ENCODE measurements around the gene OLA1. TPM values are rescaled to one million over a fixed set of nuclear protein-coding genes. Genes with fewer than 3 reads are reported as not detected.

Gene OLA1
- total RNA-seq, 1 experiment from 2014 or later, result 167 TPM

DNA sequence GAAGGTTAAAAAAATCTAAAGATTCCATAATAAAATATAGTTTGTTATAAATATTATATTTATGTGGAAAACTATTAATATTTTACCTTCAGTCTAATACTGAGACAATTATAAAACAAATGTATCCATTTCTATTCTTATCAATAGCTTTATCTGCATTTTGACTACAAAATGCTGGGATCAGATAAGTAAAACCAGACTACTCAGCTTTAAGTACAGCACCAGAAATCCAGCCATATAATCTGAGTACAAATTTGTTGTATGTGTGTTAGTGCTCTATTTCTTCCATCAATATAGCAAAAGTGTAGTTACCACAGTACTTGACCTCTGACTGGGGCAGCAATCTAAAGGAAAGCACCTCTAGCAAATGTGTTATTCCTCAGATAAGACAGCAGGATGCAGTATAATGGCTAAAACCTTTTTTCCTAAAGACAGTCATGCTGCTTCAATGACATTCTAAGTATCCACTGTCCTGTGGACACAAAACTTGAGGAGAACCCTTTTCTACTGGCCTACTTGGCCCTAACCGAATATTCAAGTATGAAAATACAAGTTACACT lies 68.1 kb downstream of the OLA1 start:
- no peak for DNase-seq (ENCODE audit: low read depth)

DNA sequence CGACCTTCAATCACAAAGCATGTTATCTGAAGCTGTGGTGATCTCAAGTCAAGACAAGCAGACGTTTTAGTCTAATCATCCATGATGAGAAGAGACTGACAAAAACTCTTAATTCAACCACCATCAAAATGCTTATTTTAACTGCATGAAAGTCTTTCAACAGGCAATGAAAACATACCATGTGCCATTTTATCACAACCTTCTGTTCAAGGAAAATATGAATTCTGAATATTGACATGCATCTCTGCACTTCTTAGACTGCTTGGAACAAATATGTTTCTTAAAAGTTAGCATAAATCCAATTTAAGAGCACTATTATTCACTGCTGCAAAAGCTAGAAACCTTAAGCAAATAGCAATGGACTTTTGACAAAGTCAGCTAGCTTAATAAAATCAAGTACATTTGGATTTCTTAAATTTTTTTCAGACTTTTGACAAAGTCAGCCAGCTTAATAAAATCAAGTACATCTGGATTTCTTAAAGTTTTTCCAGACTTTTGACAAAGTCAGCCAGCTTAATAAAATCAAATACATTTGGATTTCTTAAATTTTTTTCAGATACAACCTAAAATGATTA lies 70.9 kb downstream of the OLA1 start:
- no peak for DNase-seq (ENCODE audit: low read depth)

DNA sequence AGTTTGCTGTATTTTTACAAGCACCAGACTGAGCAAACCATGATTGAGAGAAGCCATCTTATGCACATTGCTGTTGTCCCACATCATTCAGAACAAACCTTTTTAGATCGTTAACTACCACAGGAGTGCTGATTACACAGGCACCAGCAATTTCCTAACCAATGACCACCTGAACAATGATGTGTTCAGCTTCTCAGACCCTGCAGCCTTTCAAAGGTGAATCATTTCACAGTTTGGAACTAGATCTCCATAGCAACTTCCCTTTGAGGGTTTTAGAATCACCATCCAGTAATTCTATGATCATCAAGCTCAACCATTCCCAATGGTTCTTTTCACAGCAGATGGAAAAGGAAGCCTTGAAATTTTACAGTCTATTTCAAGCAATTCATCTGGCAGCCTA lies 71.4 kb downstream of the OLA1 start:
- DNase-seq (ENCODE audit: low read depth), result peak; percentile 91

DNA sequence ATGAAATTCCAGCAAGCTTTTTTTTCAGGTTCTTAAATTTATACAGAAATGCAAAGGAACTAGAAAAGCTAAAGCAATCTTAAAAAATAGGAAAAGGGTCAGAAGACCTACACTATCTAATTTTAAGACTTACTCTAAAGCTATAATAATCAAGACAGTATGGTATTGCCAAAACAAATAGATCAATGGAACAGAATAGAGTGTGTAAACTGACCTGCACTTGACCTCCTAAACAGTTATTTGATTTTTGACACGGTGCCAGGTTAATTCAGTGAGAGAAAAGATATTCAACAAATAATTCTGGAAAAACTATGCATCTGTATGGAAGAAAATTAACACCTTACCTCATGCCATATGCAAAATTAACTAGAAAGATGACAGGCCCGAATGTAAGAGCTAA lies 73.6 kb downstream of the OLA1 start:
- DNase-seq (ENCODE audit: low read depth), result no peak

DNA sequence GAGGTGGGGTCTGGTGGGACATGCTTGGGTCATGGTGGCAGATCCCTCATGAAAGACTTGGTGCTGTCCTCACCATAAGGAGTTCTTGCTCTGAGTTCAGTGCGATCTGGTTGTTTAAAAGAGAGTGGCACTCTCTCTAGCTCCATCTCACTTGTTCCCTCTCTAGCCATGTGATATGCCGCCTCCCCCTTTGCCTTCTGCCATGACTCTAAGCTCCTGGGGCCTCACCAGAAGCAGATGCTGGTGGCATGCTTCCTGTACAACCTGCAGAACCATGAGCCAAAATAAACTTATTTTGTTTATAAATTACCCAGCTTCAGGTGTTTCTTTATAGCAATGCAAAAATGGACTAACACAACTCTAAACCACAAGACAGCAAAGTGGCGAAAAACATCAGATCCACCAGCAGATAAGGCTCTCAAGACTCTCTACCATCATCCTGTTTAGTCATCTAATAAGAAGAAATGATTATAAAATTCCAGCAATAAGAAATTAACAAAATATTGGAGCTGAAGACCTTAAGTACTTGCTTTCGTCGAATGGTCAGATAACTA lies 75.5 kb downstream of the OLA1 start:
- no peak for DNase-seq (ENCODE audit: low read depth)

DNA sequence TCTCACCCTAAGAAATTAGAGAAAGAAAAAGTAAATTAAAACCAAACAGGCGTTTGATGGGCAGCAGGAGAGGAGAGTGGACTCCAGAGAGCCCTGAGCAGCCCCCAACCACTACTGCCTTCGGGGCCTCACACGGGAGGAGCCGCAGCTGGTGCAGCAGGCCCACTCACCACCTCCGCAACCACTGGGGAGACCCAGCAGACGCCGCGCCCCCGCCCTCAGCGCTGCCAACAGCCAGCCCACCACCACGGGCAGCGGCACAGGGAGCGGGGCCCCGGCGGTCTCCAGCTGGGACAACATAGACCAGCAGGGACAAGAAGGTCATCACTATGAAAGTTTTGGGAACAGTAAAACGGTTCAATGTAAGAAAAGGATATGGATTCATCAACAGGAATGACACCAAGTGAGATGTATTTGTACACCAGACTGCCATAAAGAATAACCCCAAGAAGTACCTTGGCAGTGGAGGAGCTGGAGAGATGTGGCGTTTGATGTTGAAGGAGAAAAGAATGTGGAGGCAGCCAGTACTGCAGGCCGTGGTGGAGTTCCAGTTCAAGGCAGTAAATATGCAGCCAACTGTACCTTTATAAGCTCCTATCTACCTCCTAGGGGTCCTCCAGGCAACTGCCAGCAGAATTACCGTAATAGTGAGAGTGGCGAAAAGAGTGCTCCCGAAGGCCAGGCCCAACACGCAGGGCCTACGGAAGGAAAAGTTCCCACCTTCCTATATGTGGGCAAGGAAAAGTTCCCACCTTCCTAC lies 76.5 kb downstream of the OLA1 start:
- no peak for DNase-seq (ENCODE audit: low read depth)

DNA sequence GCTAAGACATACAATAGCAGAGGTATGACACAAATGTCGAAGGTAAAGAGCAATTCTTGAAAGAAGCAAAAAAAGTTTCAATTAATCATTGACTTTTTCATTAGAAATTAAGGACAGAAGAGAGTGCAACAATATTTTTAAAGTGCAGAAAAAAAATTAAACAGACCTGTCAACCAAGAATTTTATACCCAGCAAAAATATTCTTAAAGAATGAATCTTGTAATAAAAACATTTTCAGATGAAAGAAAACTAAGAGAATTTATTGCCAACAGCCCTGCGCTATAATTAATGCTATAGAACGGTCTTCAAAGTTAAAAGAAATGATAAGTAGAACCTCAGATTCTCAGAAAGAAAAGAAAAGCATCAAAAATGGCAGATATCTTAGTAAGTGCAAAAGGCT lies 79.0 kb downstream of the OLA1 start:
- DNase-seq (ENCODE audit: low read depth), result no peak

DNA sequence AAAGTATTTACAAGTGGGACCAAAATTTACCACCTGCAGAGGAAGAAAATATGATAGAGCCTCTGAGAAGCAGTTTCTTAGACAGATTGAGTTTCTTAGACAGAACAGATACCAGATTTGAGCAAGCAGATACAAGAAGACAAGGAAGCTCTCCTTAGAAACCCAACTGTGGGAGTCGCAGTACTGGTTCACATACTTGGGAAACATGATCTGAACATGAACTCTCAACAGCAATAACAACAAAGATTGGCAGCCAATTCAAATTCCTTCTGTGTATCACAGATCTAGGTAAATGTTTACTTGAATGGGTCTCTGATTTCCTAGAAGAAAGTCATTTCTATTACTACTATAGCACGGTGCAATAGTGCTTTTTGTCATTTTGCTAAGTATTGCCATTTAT lies 82.1 kb downstream of the OLA1 start:
- DNase-seq (ENCODE audit: low read depth), result no peak

DNA sequence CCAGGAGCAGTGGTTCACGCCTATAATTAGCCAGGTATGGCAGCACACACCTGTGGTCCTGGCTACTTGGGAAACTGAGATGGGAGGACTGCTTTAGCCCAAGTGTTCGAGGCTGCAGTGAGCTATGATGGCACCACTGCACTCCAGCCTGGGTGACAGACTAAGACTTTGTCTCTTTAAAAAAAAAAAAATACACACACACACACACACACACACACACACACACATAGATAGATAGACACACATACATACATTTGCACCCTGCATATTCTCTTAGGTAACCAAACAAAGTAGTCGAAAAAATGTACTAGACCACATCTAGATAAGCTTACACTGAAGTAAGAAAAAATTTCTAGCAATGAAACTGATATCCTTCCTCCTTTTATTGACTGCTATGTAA lies 86.8 kb downstream of the OLA1 start:
- DNase-seq (ENCODE audit: low read depth), result no peak

DNA sequence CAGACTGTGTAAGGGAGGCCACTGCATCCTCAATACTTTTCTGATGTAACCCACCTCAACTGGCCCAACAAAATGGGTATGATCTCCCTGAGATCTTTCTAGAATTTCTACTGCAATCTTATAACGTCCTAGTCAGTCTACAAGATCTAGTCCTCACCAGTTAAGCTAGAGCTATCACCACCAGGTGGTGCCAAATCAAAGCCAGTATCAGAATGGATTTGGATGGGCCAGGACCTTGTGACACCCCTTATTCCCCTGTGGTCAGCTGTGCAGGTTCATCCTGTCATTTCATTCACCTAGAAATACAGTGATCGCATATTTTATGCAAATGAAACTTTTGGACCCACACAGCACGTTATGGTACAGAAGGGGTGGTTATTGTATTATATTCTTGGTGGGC lies 90.3 kb downstream of the OLA1 start:
- peak; percentile 28 for DNase-seq (ENCODE audit: low read depth)

DNA sequence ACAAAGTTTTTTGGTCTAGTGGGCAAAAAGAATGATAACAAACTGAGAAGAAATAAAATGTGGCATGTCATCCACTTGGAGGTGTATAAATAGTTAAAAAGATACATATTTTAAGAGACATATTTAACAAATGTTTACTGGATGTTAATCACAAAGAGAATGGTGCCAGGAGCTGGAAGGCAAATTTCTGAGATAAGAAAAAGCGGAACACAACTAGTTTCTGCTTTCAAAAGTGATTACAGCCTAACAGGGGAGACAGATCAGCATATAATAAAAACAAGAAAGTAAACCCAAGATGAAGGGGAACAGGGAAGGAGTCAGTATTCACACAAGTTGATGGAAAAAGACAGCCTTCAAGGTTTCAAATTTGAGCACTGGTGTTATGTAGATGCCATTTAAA lies 91.3 kb downstream of the OLA1 start:
- no peak for DNase-seq (ENCODE audit: low read depth)

DNA sequence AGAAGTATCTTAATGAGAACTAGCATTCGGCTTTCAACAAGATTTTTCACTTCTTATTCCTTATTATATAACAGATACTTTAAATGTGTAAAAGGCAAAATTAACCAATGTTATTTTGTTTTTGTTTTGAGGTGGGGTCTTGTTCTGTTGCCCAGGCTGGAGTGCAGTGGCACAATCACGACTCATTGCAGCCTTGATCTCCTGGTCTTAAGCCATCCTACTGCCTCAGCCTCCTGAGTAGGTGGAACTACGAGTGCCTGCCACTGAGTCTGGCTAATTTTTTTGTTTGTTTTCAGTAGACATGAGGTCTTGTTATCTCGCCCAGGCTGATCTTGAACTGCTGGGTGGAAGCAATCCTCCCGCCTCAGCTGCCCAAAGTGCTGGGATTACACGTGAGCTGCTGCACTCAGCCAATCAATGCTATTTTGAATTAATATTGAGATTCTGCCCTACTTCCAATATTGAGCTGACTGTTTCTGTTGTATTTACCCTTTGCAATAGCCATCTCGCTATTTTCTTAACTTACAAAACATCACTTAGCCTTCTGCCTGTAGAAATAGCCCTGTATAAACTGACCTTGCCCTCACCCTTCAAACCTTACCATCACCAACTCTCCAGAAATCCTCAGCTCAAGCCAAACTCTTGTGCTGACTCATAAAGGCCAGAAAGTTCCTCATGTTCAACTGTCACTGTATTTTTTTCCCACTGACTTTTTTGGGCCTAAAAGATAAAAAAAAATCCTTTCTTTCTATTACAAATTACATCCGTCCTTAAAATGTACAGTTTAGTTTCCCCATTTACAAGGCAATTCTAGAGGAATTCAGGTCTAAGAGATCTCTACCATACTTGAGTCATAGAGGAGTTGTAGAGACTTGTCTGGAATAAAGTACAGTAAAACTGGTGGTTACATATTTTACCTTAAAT lies 94.3 kb downstream of the OLA1 start:
- peak; percentile 56 for DNase-seq (ENCODE audit: low read depth)

DNA sequence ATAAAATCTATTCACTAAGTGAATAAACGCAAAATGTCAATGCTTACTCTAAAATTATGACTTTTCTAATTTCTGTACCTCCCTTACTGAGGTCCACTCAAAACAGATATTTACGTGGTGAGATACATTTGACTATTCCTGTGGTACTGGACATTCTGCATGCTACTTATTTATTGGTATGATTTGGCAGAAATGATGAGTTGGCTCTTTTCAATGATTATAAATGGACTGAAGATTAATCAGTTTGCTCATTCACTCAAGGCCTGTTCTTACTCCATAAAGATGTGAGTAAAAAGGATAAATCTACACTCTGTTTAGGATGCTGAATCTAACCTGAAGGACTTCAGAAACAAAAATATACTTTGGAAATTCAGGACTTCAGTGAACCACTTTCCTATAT lies 98.8 kb downstream of the OLA1 start:
- DNase-seq (ENCODE audit: low read depth), result no peak

DNA sequence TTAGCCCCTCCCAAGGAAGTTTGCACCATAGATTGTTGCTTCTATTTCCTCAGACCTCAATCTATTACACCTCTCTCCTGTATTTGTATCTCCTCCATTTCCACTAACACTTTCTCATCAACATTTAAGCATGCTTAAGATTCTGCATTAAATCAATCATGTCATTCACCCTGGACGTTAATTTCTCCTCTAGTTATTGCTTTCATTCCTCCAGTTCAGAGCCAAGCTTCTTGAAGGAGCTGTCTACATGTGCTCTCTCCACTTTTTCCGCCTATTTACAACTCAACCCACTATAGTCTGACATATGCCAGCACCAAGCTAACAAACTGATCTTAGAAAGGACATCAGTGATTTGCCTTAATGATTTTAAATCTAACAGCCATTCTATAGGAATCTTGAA lies 99.5 kb downstream of the OLA1 start:
- no peak for DNase-seq (ENCODE audit: low read depth)

DNA sequence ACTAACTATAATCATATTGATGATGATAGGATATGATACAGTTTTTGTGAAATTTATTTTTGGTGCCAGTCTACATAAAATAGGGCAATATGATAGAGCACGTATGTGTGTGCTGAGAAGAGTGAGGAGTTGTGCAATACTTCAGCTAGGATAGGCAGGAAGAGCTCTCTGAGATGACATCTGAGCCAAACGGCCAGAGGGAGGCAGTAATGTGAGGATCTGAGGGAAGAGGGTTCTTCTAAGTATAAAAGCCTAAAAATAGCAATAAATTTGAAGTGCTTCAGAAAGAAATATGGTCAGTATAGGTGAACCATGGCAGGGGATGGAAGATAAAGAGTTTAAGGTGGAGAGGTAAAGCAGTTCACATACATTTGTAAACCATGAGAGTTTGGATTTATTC lies 102.5 kb downstream of the OLA1 start:
- peak; percentile 20 for DNase-seq (ENCODE audit: low read depth)

DNA sequence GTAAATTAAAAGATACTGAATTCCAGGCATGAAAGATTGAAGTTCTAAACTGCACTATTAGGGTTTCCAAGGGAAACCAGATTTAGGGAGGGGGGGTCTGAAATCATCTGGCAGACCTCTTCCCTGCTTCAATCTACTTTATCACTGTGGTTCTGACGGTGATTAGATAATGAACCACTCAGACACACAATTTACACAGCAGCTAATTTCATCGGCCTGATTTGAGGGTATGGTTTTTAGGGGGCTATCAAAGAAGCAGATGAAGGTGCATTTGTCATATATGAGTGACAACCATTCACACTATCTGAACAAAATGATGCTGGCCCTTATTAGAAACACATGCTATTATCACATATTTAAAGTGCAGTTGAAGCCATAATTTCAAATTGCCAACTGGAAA lies 106.0 kb downstream of the OLA1 start:
- DNase-seq (ENCODE audit: low read depth), result no peak

DNA sequence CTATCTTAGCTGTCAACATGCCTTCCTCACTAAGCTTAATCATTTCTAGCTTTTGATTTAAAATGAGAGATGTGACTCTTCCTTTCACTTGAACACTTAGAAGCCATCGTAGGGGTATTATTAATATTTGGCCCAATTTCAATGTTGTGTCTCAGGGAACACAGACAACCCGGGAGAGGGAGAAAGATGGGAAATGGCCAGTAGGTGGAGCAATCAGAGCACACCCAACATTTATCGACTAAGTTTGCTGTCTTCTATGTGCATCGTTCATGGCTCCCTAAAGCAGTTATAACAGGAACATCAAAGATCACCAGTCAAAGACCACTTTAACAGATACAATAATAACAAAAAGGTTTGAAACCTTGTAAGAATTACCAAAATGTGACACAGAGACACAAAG lies 110.2 kb downstream of the OLA1 start:
- no peak for DNase-seq (ENCODE audit: low read depth)

DNA sequence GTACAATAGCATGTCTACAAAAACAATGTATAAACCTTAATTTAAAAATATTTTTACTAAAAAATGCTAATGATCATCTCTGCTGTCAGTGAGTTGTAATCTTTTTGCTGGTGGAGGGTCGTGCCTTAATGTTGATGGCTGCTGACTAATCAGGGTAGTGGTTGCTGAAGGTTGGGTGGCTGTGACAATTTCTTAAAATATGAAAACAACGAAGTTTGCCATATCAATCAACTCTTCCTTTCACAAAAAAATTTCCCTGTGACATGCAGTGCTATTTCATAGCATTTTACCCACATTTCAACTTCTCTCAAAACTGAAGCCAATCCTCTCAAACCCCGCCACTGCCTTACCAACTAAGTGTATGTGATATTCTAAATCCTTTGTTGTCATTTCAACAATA lies 112.4 kb downstream of the OLA1 start:
- no peak for DNase-seq (ENCODE audit: low read depth)

DNA sequence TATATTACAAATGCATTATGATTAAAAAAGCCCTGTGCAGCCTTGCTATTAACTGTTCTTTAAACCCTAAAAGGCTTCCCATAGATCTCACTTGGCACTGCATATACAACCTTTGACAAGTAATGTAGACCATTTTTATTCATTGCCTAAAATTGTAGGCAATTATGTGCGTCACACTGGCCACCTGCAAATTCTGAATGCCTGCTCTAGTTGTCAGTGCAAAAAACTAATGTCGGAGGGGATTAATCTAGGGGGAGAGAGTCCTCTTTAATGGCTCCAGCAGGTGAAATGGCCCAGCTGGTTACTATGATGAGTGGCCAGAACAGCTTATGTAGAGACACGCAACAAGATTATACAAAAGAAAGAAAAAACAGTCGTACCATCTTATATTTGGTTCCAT lies 123.2 kb downstream of the OLA1 start:
- DNase-seq (ENCODE audit: low read depth), result no peak

DNA sequence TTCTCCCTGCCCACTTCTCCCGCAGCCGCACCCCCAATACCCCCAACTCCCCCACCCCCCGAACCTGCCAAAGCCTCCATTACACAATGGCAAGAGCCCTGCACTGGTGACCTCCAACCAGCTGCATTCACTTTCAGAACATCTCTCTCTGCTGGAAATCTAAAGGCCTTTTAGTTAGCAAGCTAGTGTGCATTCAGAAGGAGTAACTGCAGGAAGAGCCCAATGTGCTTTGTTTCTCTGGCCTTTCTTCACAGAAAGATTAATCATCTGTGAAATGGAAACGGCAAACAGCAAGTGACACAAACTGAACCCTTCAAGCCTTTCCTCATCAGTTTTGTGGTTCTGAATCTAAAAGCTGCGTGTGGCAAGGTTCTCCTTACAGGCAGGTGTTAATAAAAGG lies 124.2 kb downstream of the OLA1 start:
- DNase-seq (ENCODE audit: low read depth), result no peak

DNA sequence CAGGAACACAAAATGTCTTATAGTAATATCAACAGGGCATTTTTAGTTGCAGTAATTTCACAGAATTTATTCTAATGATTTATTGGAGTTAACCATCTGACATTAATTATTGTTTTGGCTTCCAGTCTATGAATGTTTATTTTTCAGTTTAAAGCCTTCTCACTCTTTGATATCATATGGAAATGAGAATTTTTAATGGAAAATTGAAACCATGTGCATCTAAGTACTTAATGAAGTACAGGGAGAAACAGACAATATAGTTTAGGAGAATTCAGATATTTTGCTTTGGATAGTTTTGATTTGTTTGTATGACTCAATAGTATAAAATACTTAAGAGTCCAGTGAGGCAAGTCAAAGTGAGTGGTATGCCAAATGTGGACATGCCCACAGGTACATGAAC lies 126.1 kb downstream of the OLA1 start:
- no peak for DNase-seq (ENCODE audit: low read depth)

DNA sequence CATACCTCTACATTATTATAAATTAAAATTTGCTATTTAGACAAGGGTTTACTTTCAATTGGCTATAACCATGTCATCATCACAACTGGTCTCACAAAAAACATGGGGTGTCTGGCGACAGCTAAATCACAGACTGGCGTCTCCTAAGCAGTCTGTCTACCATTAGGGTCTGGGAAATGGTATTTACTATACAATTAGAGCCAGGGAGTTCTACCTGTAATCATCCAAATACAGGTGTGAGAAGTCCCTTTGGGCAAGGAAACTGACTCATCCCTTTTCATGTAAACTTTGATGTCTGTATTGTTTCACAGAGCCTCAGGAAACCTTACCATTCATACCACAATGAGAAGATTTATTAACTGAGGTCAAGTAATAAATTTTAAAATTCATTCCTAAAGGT lies 126.7 kb downstream of the OLA1 start:
- DNase-seq (ENCODE audit: low read depth), result no peak

Data from HT1080 (cell line).